Measurements from ENCODE around the gene IFI44. TPM values are rescaled to one million over a fixed set of nuclear protein-coding genes. Genes with fewer than 3 reads are reported as not detected.

Gene IFI44
- total RNA-seq, 1 donor: 14.2 TPM

GRCh38 chr1:78624035-78624434, 25.6 kb upstream of the IFI44 start:
- no peak overlapping the region for H3K4me3 ChIP-seq (ENCODE audit: low read depth, low read length)
- no peak for DNase-seq (ENCODE audit: low read depth)
- TF ChIP-seq, protein P1, sequence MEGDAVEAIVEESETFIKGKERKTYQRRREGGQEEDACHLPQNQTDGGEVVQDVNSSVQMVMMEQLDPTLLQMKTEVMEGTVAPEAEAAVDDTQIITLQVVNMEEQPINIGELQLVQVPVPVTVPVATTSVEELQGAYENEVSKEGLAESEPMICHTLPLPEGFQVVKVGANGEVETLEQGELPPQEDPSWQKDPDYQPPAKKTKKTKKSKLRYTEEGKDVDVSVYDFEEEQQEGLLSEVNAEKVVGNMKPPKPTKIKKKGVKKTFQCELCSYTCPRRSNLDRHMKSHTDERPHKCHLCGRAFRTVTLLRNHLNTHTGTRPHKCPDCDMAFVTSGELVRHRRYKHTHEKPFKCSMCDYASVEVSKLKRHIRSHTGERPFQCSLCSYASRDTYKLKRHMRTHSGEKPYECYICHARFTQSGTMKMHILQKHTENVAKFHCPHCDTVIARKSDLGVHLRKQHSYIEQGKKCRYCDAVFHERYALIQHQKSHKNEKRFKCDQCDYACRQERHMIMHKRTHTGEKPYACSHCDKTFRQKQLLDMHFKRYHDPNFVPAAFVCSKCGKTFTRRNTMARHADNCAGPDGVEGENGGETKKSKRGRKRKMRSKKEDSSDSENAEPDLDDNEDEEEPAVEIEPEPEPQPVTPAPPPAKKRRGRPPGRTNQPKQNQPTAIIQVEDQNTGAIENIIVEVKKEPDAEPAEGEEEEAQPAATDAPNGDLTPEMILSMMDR (IDR thresholded peaks at IDR 0.05; ENCODE audit: insufficient read depth, low read length): no peak

GRCh38 chr1:78627321-78627720, 22.3 kb upstream of the IFI44 start:
- TF ChIP-seq, protein P1 (IDR thresholded peaks at IDR 0.05; ENCODE audit: insufficient read depth, low read length): no peak
- no peak for DNase-seq (ENCODE audit: low read depth)
- no peak overlapping the region for H3K4me3 ChIP-seq (ENCODE audit: low read depth, low read length)

GRCh38 chr1:78630600-78630999, 19.0 kb upstream of the IFI44 start:
- TF ChIP-seq, protein P1 (IDR thresholded peaks at IDR 0.05; ENCODE audit: insufficient read depth, low read length): no peak
- H3K4me3 ChIP-seq (ENCODE audit: low read depth, low read length): no peak overlapping the region
- DNase-seq (ENCODE audit: low read depth): no peak

GRCh38 chr1:78633209-78633608, 16.4 kb upstream of the IFI44 start:
- H3K4me3 ChIP-seq (ENCODE audit: low read depth, low read length): no peak overlapping the region
- TF ChIP-seq, protein P1 (IDR thresholded peaks at IDR 0.05; ENCODE audit: insufficient read depth, low read length): no peak
- DNase-seq (ENCODE audit: low read depth): no peak

GRCh38 chr1:78640462-78640861, 9.2 kb upstream of the IFI44 start:
- H3K4me3 ChIP-seq (ENCODE audit: low read depth, low read length): no peak overlapping the region
- TF ChIP-seq, protein P1 (IDR thresholded peaks at IDR 0.05; ENCODE audit: insufficient read depth, low read length): no peak
- no peak for DNase-seq (ENCODE audit: low read depth)

DNA sequence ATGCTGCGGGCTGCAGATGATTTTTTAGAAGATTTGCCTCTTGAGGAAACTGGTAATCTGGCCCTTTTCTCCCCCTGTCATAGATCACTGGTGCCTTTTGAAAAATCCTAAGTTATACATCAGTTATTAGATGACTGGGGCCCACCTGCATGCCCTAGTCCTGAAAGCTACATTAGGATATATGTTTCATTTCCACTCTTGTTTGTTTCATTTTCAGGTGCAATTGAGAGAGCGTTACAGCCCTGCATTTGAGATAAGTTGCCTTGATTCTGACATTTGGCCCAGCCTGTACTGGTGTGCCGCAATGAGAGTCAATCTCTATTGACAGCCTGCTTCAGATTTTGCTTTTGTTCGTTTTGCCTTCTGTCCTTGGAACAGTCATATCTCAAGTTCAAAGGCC, 8.1 kb upstream of the IFI44 start:
- no peak for DNase-seq (ENCODE audit: low read depth)
- TF ChIP-seq, protein P1 (IDR thresholded peaks at IDR 0.05; ENCODE audit: insufficient read depth, low read length): no peak
- no peak overlapping the region for H3K4me3 ChIP-seq (ENCODE audit: low read depth, low read length)

DNA sequence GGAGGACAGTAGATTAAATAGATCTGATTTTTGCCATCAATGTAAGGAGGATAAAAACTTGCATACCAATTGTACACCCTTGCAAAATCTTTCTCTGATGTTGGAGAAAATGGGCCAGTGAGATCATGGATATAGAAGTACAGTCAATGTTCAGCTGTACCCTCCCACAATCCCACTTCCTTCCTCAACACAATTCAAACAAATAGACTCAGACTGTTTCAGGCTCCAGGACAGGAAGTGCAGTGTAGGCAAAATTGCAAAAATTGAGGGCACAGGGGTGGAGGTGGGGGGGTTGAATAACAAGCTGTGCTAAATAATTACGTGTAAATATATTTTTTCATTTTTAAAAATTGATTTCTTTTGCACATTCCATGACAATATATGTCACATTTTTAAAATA, 3.9 kb upstream of the IFI44 start:
- TF ChIP-seq, protein P1 (IDR thresholded peaks at IDR 0.05; ENCODE audit: insufficient read depth, low read length): no peak
- H3K4me3 ChIP-seq (ENCODE audit: low read depth, low read length): no peak overlapping the region
- no peak for DNase-seq (ENCODE audit: low read depth)

Measured in fibroblast of the aortic adventitia (primary cell).